SU-DHL-6 (cell line): ENCODE results near the gene LCNL1.

Source experiments
- EZH2phosphoT487 ChIP-seq: fragments of 200-600 bp; sonication (generic), shearing (Covaris generic); conservative IDR thresholded peaks from 2 replicates; pipeline ENCODE4 v1.6.1; 2018; ENCODE audit warnings: mild to moderate bottlenecking, antibody characterized with exemption, low read length, moderate library complexity, mixed read lengths
- TF ChIP-seq, protein P1 (sequence below): fragments of 200-600 bp; sonication (generic); IDR thresholded peaks from one replicate; pipeline ENCODE4 v1.5.1; 2017; ENCODE audit warnings: antibody characterized with exemption, mild to moderate bottlenecking, low read length, moderate library complexity; ENCODE audit not compliant: insufficient read depth, poor library complexity, severe bottlenecking

DNA sequence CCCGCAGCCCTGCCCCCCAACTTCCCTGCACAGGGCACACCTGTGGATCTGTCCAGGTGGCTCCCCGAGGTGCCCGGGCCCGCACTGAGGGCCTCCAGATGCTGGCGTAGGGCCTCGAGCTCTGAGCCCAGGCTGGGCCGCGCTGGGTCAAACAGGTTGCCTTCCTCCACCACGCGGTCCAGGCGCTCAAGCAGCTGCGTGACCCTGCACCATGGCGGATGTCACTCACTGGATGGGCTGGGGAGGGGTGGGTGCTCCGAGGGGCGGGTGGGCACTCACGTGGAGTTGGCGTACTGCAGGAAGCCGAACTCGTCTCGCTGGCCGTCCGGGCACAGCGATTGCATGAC is 39.8 kb downstream of the LCNL1 start:
- TF ChIP-seq, protein P1, sequence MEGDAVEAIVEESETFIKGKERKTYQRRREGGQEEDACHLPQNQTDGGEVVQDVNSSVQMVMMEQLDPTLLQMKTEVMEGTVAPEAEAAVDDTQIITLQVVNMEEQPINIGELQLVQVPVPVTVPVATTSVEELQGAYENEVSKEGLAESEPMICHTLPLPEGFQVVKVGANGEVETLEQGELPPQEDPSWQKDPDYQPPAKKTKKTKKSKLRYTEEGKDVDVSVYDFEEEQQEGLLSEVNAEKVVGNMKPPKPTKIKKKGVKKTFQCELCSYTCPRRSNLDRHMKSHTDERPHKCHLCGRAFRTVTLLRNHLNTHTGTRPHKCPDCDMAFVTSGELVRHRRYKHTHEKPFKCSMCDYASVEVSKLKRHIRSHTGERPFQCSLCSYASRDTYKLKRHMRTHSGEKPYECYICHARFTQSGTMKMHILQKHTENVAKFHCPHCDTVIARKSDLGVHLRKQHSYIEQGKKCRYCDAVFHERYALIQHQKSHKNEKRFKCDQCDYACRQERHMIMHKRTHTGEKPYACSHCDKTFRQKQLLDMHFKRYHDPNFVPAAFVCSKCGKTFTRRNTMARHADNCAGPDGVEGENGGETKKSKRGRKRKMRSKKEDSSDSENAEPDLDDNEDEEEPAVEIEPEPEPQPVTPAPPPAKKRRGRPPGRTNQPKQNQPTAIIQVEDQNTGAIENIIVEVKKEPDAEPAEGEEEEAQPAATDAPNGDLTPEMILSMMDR = no peak
- TF ChIP-seq EZH2phosphoT487 = no peak
